C1 segment of cervical spinal cord (tissue), 14 donors: ENCODE measurements around the gene DUSP21.
"Not testable (repeated sequence)": the region's sequence is repeated elsewhere in the genome, so short reads cannot be mapped to it uniquely, and the experiment has no call there.

ENCODE experiments used
- DNase-seq, 14 donors: peaks; one replicate each; lab custom pipeline; 2025; lab: John Stamatoyannopoulos, UW

Gene DUSP21

GRCh38 chrX:44875185-44875489, 31.3 kb downstream of the DUSP21 start:
- DNase-seq: no peak

- DNase-seq: no peak
Measured at GRCh38 chrX:44876086-44876485, 32.3 kb downstream of the DUSP21 start.

- no peak for DNase-seq
Measured at GRCh38 chrX:44876767-44877166, 32.9 kb downstream of the DUSP21 start.

- no peak for DNase-seq
Measured at GRCh38 chrX:44878780-44879179, 35.0 kb downstream of the DUSP21 start.

GRCh38 chrX:44881549-44881948, 37.7 kb downstream of the DUSP21 start:
- DNase-seq: no peak

- no peak for DNase-seq
Measured at GRCh38 chrX:44882635-44883034, 38.8 kb downstream of the DUSP21 start.

GRCh38 chrX:44884944-44885343, 41.1 kb downstream of the DUSP21 start:
- no peak for DNase-seq

GRCh38 chrX:44889824-44890223, 46.0 kb downstream of the DUSP21 start:
- DNase-seq: no peak

- no peak for DNase-seq
Measured at GRCh38 chrX:44890247-44890646, 46.4 kb downstream of the DUSP21 start.

GRCh38 chrX:44890687-44891086, 46.9 kb downstream of the DUSP21 start:
- DNase-seq: not testable (repeated sequence)

- no peak for DNase-seq
Measured at GRCh38 chrX:44891642-44892041, 47.8 kb downstream of the DUSP21 start.
